OCI-LY7 (cell line): Measurements from ENCODE around the gene RBCK1. TPM values are rescaled to one million over a fixed set of nuclear protein-coding genes. Genes with fewer than 3 reads are reported as not detected.
"Not testable (repeated sequence)": the region's sequence is repeated elsewhere in the genome, so short reads cannot be mapped to it uniquely, and the experiment has no call there.

Experiments
- BruUV-seq: library from RNA; stranded (reverse); fragments of 400-500 nt; replicated peaks from 2 replicates; lab custom pipeline; 2021; lab: Mats Ljungman, UMichigan
- CTCF ChIA-PET: fragments of 300-600 bp; sonication (Branson Sonifier 250); formaldehyde crosslinking; loops from one replicate; lab custom pipeline; 2022; ENCODE audit warnings: antibody characterized with exemption; ENCODE audit not compliant: unreplicated experiment; lab: Charles Lee
- POLR2A ChIA-PET: fragments of 300-600 bp; sonication (Branson Sonifier 250); formaldehyde crosslinking; loops from one replicate; lab custom pipeline; 2022; ENCODE audit warnings: antibody characterized with exemption; lab: Charles Lee
- DNase-seq: peaks from one replicate; pipeline ENCODE4 v3.0.0-alpha.2; 2015; ENCODE audit warnings: low spot score
- H2AFZ ChIP-seq: fragments of 200-600 bp; sonication (generic), shearing (Covaris generic); 2 replicates; pipeline ENCODE4 v1.6.1; 2014; ENCODE audit warnings: mild to moderate bottlenecking, antibody characterized with exemption, low read length, moderate library complexity
- H3K27ac ChIP-seq: fragments of 200-600 bp; sonication (generic); 2 replicates; pipeline ENCODE4 v1.5.1; 2014; ENCODE audit warnings: mixed run types, low read depth, mild to moderate bottlenecking, moderate library complexity, low read length, inconsistent platforms; ENCODE audit not compliant: poor library complexity, severe bottlenecking
- H3K36me3 ChIP-seq: fragments of 200-600 bp; sonication (generic); 2 replicates; pipeline ENCODE4 v1.6.1; 2014; ENCODE audit warnings: mild to moderate bottlenecking, antibody characterized with exemption, low read length, moderate library complexity, mixed read lengths; ENCODE audit not compliant: insufficient read depth
- H3K4me1 ChIP-seq: fragments of 200-600 bp; sonication (generic); 2 replicates; pipeline ENCODE4 v1.5.1; 2014; ENCODE audit warnings: mild to moderate bottlenecking, low read length; ENCODE audit not compliant: insufficient read depth, poor library complexity, severe bottlenecking
- H3K4me2 ChIP-seq: fragments of 200-600 bp; sonication (generic); 2 replicates; pipeline ENCODE4 v1.6.1; 2014; ENCODE audit warnings: mild to moderate bottlenecking, low read length
- H3K4me3 ChIP-seq: fragments of 200-600 bp; sonication (generic); 2 replicates; pipeline ENCODE4 v1.5.1; 2014; ENCODE audit warnings: mild to moderate bottlenecking, low read depth, low read length; ENCODE audit not compliant: poor library complexity, severe bottlenecking
- H3K79me2 ChIP-seq: fragments of 200-600 bp; sonication (generic); 2 replicates; pipeline ENCODE4 v1.6.1; 2016; ENCODE audit warnings: low read depth, mild to moderate bottlenecking, low read length, moderate library complexity, mixed read lengths; ENCODE audit not compliant: insufficient read depth
- H3K9me2 ChIP-seq: fragments of 200-600 bp; sonication (generic); 2 replicates; pipeline ENCODE4 v1.6.1; 2016; ENCODE audit warnings: mild to moderate bottlenecking, low read length, mixed read lengths; ENCODE audit not compliant: insufficient read depth
- H3K9me3 ChIP-seq: fragments of 200-600 bp; sonication (generic); 2 replicates; pipeline ENCODE4 v1.6.1; 2014; ENCODE audit warnings: mild to moderate bottlenecking, mixed run types, low read length, mixed read lengths
- H4K20me1 ChIP-seq: fragments of 200-600 bp; sonication (generic); 2 replicates; pipeline ENCODE4 v1.6.1; 2014; ENCODE audit warnings: mild to moderate bottlenecking, antibody characterized with exemption, low read length, moderate library complexity, mixed read lengths; ENCODE audit not compliant: insufficient read depth
- CTCF ChIP-seq: fragments of 200-600 bp; sonication (generic); conservative IDR thresholded peaks from 2 replicates; pipeline ENCODE4 v1.5.1; 2014; ENCODE audit warnings: mild to moderate bottlenecking, antibody characterized with exemption, low read length, moderate library complexity, mixed read lengths
- EZH2phosphoT487 ChIP-seq: fragments of 200-600 bp; sonication (generic); IDR thresholded peaks from 2 replicates; pipeline ENCODE4 v1.6.1; 2018; ENCODE audit warnings: low read depth, borderline replicate concordance, mild to moderate bottlenecking, mixed run types, antibody characterized with exemption, low read length, moderate library complexity, mixed read lengths
- intact Hi-C: fragments of 100-400 bp; cut with micrococcal nuclease; formaldehyde crosslinking; loops from one replicate; pipeline ENCODE4 v1.10.0; 2022; ENCODE audit not compliant: unreplicated experiment
- total RNA-seq, 2 experiments: library from RNA; depleted of rRNA in 1 of 2; stranded (reverse); fragments of >200 nt in 1 of 2; shearing (Covaris generic) in 1 of 2; gene quantifications; 2 replicates each; pipeline ENCODE4 v1.2.3, GENCODE V29; 2014 to 2022

RBCK1 gene
- total RNA-seq, 2 experiments from 2014 or later: 82.9 to 140 TPM

GRCh38 chr20:445514-446336, 37.6 kb downstream of the RBCK1 start:
- ChIA-PET CTCF (no interaction called here), POLR2A (interaction anchor here (0.6 kb wide), 1 partner anchor 200 kb away, joined by 4 read pairs; no protein-coding TSS in a partner anchor)
- peaks cover 6% of the 10 kb centered on the region; the same call in 1 of the 2 replicates for H3K79me2 ChIP-seq
- H4K20me1 ChIP-seq: no peaks in the 10 kb centered on the region
- no peak overlapping the region for H3K4me2 ChIP-seq
- H3K4me3 ChIP-seq: no peak overlapping the region
- TF ChIP-seq EZH2phosphoT487: no peak
- no peak for TF ChIP-seq CTCF
- DNase-seq: no peak
- no peaks in the 10 kb centered on the region for H3K4me1 ChIP-seq
- no peak overlapping the region for H3K27ac ChIP-seq
- H3K9me2 ChIP-seq: no peaks in the 10 kb centered on the region
- BruUV-seq: no TSS peak
- no peak overlapping the region for H2AFZ ChIP-seq
- H3K9me3 ChIP-seq: no peaks in the 10 kb centered on the region
- peaks cover 53% of the 10 kb centered on the region for H3K36me3 ChIP-seq
- intact Hi-C loops: no loop called here

GRCh38 chr20:452021-452420, 43.9 kb downstream of the RBCK1 start:
- POLR2A ChIA-PET: not testable (repeated sequence)
- H3K79me2 ChIP-seq: peaks cover 13% of the 10 kb centered on the region; the same call in 1 of the 2 replicates

GRCh38 chr20:454951-455350, 46.9 kb downstream of the RBCK1 start:
- CTCF ChIA-PET: no interaction called here

More at GRCh38 chr20:452021-452420, 43.9 kb downstream of the RBCK1 start:
- intact Hi-C loops, BruUV-seq, H3K4me1 ChIP-seq, DNase-seq, H3K4me2 ChIP-seq, H3K9me3 ChIP-seq, H3K9me2 ChIP-seq, H3K4me3 ChIP-seq, H2AFZ ChIP-seq, H3K27ac ChIP-seq, H3K36me3 ChIP-seq, H4K20me1 ChIP-seq, CTCF ChIA-PET: not testable (repeated sequence)

More at GRCh38 chr20:454951-455350, 46.9 kb downstream of the RBCK1 start:
- Histone ChIP-seq H3K36me3 (peaks cover 6% of the 10 kb centered on the region; the same call in 1 of the 2 replicates), H3K4me1 (no peaks in the 10 kb centered on the region), H4K20me1 (0 out of 2 replicates have a peak, but pooled peaks cover 4% of the 10 kb centered on the region), H3K4me2 (no peak overlapping the region), H3K27ac (no peak overlapping the region), H3K79me2 (peaks cover 35% of the 10 kb centered on the region), H3K4me3 (no peak overlapping the region), H3K9me3 (no peaks in the 10 kb centered on the region), H2AFZ (no peak overlapping the region), H3K9me2 (no peaks in the 10 kb centered on the region)
- intact Hi-C loops: no loop called here
- TF ChIP-seq CTCF (no peak), EZH2phosphoT487 (no peak)
- no peak for DNase-seq
- no TSS peak for BruUV-seq
- POLR2A ChIA-PET: no interaction called here
